H4 (cell line): Measurements from ENCODE around the gene SSMEM1. TPM values are rescaled to one million over a fixed set of nuclear protein-coding genes. Genes with fewer than 3 reads are reported as not detected.
"Not testable (repeated sequence)": the region's sequence is repeated elsewhere in the genome, so short reads cannot be mapped to it uniquely, and the experiment has no call there.

Experiments
- DNase-seq: peaks from one replicate; pipeline ENCODE4 v3.0.0-alpha.2; 2015; ENCODE audit warnings: low spot score
- total RNA-seq: library from RNA; depleted of rRNA; stranded (reverse); fragments of >200 nt; shearing (Covaris generic); gene quantifications from 2 replicates; pipeline ENCODE4 v1.2.3, GENCODE V29; 2014; rRNA removed

SSMEM1 gene
- total RNA-seq, 1 experiment from 2014 or later: not detected

- DNase-seq: not testable (repeated sequence)
Observed at GRCh38 chr7:130249626-130250025, 42.0 kb downstream of the SSMEM1 start.

- DNase-seq: no peak
Observed at GRCh38 chr7:130254555-130254954, 46.9 kb downstream of the SSMEM1 start.

- no peak for DNase-seq
Observed at GRCh38 chr7:130256704-130257103, 49.0 kb downstream of the SSMEM1 start.

GRCh38 chr7:130258494-130259078, 50.9 kb downstream of the SSMEM1 start:
- DNase-seq: no peak

GRCh38 chr7:130262448-130262847, 54.8 kb downstream of the SSMEM1 start:
- DNase-seq: no peak

GRCh38 chr7:130263130-130263529, 55.5 kb downstream of the SSMEM1 start:
- DNase-seq: no peak

Other genes with a start within 250 kb of the SSMEM1 start
- 53.1 and 79.8 TPM in 2 replicates for gene ZC3HC1, start 156.5 kb upstream of the SSMEM1 start, total RNA-seq
- 13.5 and 15.5 TPM in 2 replicates for gene KLHDC10, start 137.3 kb upstream of the SSMEM1 start, total RNA-seq
- 20.2 and 30.9 TPM in 2 replicates for gene TMEM209, start 2.5 kb upstream of the SSMEM1 start, total RNA-seq
- gene CPA2, start 59.0 kb downstream of the SSMEM1 start, total RNA-seq: not detected in 2 replicates
- gene CPA4, start 85.3 kb downstream of the SSMEM1 start, total RNA-seq: 6.8 and 22.7 TPM in 2 replicates
- not detected in 2 replicates for gene CPA5, start 137.0 kb downstream of the SSMEM1 start, total RNA-seq
- not detected in 2 replicates for gene CPA1, start 172.6 kb downstream of the SSMEM1 start, total RNA-seq
- gene CEP41, start 233.2 kb downstream of the SSMEM1 start, total RNA-seq: 17.7 and 36.0 TPM in 2 replicates